Body of pancreas (tissue), 4 donors: ENCODE results near the gene RGSL1.

Experiments
- POLR2A ChIP-seq, 3 donors: fragments of 450-650 bp; IDR thresholded peaks; one replicate each; pipeline ENCODE4 v1.6.1; 2016; ENCODE audit warnings: antibody characterized with exemption in 3 of 3, mild to moderate bottlenecking in 2 of 3
- TF ChIP-seq, protein P1 (sequence below), 7 experiments: fragments of 450-650 bp in 4 of 7; fragments of 200-600 bp in 3 of 7; sonication (generic) in 3 of 7; IDR thresholded peaks; one replicate each; pipeline ENCODE4 v1.5.1; 2016 to 2019; ENCODE audit warnings: antibody characterized with exemption in 7 of 7

DNA sequence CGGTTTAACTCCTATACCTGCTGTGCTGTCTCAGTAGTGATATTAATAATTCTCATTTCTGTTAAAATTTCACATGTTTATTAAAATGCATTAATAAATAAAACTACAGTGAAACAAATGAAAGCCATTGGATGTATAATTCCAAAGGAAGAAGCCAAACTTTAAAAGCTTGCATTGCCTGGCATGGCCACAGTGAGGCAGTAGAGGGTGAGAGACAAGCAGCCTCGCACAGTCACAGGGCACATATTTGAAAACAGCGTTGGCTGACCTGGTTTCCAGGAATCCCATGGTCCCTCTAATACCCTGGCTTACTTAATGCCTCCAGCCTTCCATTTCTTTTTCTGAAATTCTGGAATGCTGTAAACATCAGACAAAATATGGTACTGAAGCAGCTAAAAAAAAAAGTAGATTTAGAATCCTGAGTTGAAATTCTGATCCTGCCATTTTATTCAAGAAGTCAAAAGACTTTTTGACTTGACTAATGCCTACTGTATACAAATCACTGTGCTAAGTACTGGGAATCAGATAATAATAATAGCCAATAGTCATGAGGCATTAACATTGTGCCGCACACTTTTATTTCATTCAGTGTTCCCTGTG lies 145.8 kb downstream of the RGSL1 start:
- TF ChIP-seq, protein P1, sequence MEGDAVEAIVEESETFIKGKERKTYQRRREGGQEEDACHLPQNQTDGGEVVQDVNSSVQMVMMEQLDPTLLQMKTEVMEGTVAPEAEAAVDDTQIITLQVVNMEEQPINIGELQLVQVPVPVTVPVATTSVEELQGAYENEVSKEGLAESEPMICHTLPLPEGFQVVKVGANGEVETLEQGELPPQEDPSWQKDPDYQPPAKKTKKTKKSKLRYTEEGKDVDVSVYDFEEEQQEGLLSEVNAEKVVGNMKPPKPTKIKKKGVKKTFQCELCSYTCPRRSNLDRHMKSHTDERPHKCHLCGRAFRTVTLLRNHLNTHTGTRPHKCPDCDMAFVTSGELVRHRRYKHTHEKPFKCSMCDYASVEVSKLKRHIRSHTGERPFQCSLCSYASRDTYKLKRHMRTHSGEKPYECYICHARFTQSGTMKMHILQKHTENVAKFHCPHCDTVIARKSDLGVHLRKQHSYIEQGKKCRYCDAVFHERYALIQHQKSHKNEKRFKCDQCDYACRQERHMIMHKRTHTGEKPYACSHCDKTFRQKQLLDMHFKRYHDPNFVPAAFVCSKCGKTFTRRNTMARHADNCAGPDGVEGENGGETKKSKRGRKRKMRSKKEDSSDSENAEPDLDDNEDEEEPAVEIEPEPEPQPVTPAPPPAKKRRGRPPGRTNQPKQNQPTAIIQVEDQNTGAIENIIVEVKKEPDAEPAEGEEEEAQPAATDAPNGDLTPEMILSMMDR (IDR thresholded peaks at IDR 0.05), result peak; percentile 60 to 96 (median 83)
- no peak for TF ChIP-seq POLR2A (IDR thresholded peaks at IDR 0.05)
